ENCODE results near the gene SUSD3. TPM values are rescaled to one million over a fixed set of nuclear protein-coding genes. Genes with fewer than 3 reads are reported as not detected.

The SUSD3 gene
- total RNA-seq, 2 donors from 2014 or later, result 7.0 to 21.4 TPM

DNA sequence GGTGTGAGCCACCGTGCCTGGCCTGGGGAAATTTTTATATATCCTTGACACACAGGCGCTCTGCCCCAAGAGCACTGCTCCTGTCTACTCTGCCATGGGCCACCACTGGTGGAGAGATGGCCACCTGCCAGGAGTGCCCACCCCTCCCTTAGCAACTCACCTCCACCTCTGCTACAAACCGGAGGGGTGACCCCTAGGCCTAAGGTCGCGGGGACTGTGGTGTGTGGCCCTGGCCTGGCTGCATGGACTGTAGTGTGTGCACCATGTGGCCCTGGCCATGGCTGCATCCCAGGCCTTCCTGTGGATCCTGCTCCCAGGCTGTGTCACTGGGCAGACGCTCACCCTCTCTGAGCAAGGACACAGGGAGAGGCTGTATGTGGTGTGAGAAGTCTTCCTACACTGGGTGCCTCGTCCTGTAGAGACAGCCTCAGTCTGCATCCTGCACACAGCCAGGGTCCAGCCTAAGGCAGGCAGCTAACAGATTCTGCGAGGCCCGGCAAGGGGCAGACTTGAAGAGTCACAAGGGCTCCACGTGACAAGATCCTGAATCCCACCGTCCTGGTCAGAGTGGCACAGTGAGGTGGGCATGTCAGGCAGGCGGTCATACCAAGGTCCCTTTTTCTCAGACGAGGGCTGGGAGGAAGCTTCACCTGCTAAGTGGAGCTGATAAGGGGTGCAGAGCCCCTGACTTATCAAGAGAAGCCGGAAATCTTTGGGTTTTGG, 65.2 kb downstream of the SUSD3 start:
- Histone ChIP-seq H3K36me3 (peaks cover 46% of the 10 kb centered on the region), H3K9me3 (no peaks in the 10 kb centered on the region), H3K27ac (no peak overlapping the region), H3K4me3 (no peak overlapping the region), H3K27me3 (replicated peaks; ENCODE audit: insufficient read depth) (no peaks in the 10 kb centered on the region), H3K4me1 (ENCODE audit: control insufficient read depth in 1 of 2, low read depth in 2 of 2) (peaks cover 42 to 54% of the 10 kb centered on the region in 2 donors)
- no peak for ATAC-seq (ENCODE audit: insufficient number of reproducible peaks, low FRiP score, low read depth)
- TF ChIP-seq, protein P1, sequence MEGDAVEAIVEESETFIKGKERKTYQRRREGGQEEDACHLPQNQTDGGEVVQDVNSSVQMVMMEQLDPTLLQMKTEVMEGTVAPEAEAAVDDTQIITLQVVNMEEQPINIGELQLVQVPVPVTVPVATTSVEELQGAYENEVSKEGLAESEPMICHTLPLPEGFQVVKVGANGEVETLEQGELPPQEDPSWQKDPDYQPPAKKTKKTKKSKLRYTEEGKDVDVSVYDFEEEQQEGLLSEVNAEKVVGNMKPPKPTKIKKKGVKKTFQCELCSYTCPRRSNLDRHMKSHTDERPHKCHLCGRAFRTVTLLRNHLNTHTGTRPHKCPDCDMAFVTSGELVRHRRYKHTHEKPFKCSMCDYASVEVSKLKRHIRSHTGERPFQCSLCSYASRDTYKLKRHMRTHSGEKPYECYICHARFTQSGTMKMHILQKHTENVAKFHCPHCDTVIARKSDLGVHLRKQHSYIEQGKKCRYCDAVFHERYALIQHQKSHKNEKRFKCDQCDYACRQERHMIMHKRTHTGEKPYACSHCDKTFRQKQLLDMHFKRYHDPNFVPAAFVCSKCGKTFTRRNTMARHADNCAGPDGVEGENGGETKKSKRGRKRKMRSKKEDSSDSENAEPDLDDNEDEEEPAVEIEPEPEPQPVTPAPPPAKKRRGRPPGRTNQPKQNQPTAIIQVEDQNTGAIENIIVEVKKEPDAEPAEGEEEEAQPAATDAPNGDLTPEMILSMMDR (IDR thresholded peaks at IDR 0.05), result no peak
- DNase-seq (ENCODE audit: low spot score), result no peak

DNA sequence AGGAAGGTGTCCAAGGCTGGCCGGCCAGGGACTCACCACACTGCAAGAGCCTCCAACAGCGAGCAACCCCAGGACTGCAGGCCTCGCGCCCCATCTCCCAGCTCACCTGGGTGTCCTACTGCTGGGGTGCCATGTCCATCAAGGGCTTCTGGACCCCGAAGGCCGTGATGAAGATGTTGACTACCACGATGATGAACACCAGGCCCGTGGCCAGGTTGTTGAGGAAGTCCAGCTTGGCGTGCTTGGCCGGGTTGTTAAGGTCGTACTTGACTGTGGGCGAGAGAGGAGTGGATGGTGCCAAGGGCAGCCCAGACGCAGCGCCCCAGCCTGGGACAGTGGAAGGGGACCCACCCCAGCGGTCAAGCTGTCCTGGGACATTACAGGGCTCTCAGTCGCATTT, 66.3 kb downstream of the SUSD3 start:
- Histone ChIP-seq H3K4me3 (no peak overlapping the region), H3K27me3 (replicated peaks; ENCODE audit: insufficient read depth) (no peaks in the 10 kb centered on the region), H3K9me3 (no peaks in the 10 kb centered on the region), H3K4me1 (ENCODE audit: control insufficient read depth in 1 of 2, low read depth in 2 of 2) (peaks cover 46 to 57% of the 10 kb centered on the region in 2 donors), H3K27ac (no peak overlapping the region), H3K36me3 (peaks cover 46% of the 10 kb centered on the region)
- no peak for ATAC-seq (ENCODE audit: insufficient number of reproducible peaks, low FRiP score, low read depth)
- TF ChIP-seq, protein P1 (IDR thresholded peaks at IDR 0.05), result no peak
- peak; percentile 1 for DNase-seq (ENCODE audit: low spot score)

DNA sequence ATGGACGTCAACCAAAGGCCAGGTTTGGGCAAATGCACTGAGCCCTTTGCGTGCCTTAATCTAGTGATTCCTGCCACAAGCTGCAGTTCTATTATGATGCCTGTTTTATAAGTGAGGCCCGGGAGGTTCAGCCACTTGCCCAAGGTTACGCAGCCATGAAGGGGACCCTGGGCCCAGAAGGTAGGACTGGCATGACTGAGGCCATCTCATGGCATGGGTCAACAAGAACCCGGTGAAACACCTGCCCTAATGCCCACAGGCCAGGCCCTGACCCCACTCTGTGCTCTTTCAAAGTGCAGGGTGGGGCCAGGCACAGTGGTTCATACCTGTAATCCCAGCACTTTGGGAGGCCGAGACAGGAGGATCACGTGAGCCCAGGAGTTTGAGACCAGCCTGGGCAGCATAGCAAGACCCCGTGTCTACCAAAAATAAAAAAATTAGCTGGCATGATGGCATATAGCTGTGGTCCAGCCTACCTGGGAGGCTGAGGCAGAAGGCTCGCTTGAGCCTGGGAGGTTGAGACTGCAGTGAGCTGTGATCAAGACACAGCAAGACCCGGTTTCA, 66.9 kb downstream of the SUSD3 start:
- DNase-seq (ENCODE audit: low spot score) (peak; percentile 1), ATAC-seq (ENCODE audit: insufficient number of reproducible peaks, low FRiP score, low read depth) (no peak)
- Histone ChIP-seq H3K27me3 (replicated peaks; ENCODE audit: insufficient read depth) (no peaks in the 10 kb centered on the region), H3K36me3 (peaks cover 46% of the 10 kb centered on the region), H3K27ac (no peak overlapping the region), H3K4me1 (ENCODE audit: control insufficient read depth in 1 of 2, low read depth in 2 of 2) (peaks cover 49 to 57% of the 10 kb centered on the region in 2 donors), H3K9me3 (no peaks in the 10 kb centered on the region), H3K4me3 (no peak overlapping the region)
- TF ChIP-seq, protein P1 (IDR thresholded peaks at IDR 0.05), result no peak

DNA sequence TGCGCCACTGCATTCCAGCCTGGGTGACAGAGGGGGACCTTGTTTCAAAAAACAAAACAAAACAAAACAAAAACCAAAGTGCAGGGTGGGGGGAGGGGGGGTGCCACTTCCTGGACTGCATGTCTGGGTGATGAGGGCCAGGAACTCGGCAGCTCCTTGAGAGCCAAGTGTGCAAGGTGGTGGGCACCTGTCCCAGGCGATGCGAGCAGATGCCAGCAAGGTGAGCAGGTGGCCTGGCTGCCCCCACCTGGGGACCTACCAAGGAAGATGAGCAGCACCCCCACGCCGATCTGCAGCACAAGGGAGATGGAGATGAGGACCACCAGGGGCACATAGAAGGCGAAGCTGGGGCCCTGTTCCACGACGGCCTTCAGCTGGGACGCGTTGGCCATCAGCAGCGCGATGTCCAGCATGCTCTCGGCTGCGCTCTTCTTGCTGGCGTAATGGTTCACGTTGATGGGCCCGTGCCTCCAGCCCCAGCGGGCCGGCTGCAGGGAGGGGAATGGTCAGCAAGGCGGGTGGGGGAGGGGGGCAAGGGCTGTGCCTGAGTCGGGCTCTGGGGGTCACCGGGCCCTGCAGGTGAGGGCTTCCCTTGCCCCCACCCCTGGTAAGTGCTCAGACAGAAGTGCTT, 67.8 kb downstream of the SUSD3 start:
- peak overlapping the region; percentile 72 to 75 for H3K27ac ChIP-seq
- TF ChIP-seq, protein P1 (IDR thresholded peaks at IDR 0.05), result no peak

DNA sequence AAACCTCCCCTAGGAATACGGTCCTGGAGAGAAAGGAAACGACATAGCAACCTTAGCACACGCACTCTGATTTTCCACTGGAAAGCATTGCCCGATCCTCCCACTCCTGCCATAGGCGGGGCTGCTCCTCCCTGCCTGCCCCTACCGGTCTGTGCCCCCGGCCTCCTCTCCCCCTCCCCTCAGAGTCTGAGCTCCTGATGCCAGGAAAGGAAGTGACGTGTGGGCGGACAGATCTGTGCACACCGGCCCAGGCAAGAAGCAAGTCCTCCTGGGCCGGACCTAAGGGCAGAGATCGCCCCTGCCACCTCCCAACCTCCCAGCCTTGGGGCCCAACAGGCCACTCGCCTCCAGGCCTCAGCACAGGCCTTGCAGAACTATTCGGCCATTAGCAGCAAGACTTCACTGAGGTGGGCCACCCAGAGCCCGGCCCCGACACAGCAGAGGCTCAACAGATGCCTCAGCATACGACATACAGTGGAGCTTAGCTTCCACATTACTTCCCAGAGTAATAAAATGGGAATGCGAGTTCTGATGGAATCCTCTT, 68.4 kb downstream of the SUSD3 start:
- Histone ChIP-seq H3K27me3 (replicated peaks; ENCODE audit: insufficient read depth) (no peaks in the 10 kb centered on the region), H3K36me3 (peaks cover 36% of the 10 kb centered on the region), H3K27ac (peak overlapping the region; percentile 72 to 75), H3K4me3 (peak overlapping the region; percentile 24), H3K9me3 (no peaks in the 10 kb centered on the region), H3K4me1 (ENCODE audit: control insufficient read depth in 1 of 2, low read depth in 2 of 2) (peaks cover 59 to 63% of the 10 kb centered on the region in 2 donors)
- ATAC-seq (ENCODE audit: insufficient number of reproducible peaks, low FRiP score, low read depth) (peak; percentile 41), DNase-seq (ENCODE audit: low spot score) (peak; percentile 16)
- TF ChIP-seq, protein P1 (IDR thresholded peaks at IDR 0.05), result no peak

More for the DNA sequence above, 67.8 kb downstream of the SUSD3 start:
- Histone ChIP-seq H3K4me1 (ENCODE audit: control insufficient read depth in 1 of 2, low read depth in 2 of 2) (peaks cover 53 to 57% of the 10 kb centered on the region in 2 donors), H3K9me3 (no peaks in the 10 kb centered on the region), H3K27me3 (replicated peaks; ENCODE audit: insufficient read depth) (no peaks in the 10 kb centered on the region), H3K4me3 (peak overlapping the region; percentile 24), H3K36me3 (peaks cover 42% of the 10 kb centered on the region)
- DNase-seq (ENCODE audit: low spot score), result peak; percentile 1
- no peak for ATAC-seq (ENCODE audit: insufficient number of reproducible peaks, low FRiP score, low read depth)
